ENCODE measurements around the gene MYO16.

- TF ChIP-seq MXI1 (conservative IDR thresholded peaks at IDR 0.05; ENCODE audit: poor library complexity, severe bottlenecking): no peak
- no peak for TF ChIP-seq CTCF (IDR thresholded peaks at IDR 0.05; ENCODE audit: poor library complexity, severe bottlenecking)
- no peak for TF ChIP-seq EZH2 (IDR thresholded peaks at IDR 0.05; ENCODE audit: borderline replicate concordance, insufficient read depth, low read length, poor library complexity, severe bottlenecking)
Observed at GRCh38 chr13:109251956-109252355, 622.5 kb downstream of the MYO16 start.

Data from neural cell (in vitro differentiated cells).